ENCODE measurements around the gene VWF. TPM values are rescaled to one million over a fixed set of nuclear protein-coding genes. Genes with fewer than 3 reads are reported as not detected.
"Not testable (repeated sequence)": the region's sequence is repeated elsewhere in the genome, so short reads cannot be mapped to it uniquely, and the experiment has no call there.

The VWF gene
- total RNA-seq, 1 donor from 2014 or later: 0.06 TPM

DNA sequence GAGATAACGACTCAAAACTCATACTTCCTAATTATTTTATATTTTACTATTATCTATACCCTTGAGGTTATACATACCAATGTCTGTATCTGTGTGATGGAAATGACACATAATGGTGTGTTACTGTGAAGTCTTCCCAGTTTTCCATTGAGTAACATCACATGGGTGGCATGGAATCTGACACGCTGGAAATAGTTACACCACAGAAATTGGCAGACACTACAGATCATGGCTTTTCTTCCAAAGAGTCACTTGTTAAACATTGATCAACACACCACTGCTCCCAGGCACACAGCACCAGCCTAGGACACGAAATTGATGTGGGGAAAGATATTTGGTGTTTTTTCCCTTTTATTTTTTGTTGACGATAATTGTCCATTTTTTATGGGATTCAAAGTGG lies 33.0 kb upstream of the VWF start:
- TF ChIP-seq, protein P1, sequence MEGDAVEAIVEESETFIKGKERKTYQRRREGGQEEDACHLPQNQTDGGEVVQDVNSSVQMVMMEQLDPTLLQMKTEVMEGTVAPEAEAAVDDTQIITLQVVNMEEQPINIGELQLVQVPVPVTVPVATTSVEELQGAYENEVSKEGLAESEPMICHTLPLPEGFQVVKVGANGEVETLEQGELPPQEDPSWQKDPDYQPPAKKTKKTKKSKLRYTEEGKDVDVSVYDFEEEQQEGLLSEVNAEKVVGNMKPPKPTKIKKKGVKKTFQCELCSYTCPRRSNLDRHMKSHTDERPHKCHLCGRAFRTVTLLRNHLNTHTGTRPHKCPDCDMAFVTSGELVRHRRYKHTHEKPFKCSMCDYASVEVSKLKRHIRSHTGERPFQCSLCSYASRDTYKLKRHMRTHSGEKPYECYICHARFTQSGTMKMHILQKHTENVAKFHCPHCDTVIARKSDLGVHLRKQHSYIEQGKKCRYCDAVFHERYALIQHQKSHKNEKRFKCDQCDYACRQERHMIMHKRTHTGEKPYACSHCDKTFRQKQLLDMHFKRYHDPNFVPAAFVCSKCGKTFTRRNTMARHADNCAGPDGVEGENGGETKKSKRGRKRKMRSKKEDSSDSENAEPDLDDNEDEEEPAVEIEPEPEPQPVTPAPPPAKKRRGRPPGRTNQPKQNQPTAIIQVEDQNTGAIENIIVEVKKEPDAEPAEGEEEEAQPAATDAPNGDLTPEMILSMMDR (conservative IDR thresholded peaks at IDR 0.05; ENCODE audit: low read depth, low read length): no peak
- DNase-seq (ENCODE audit: low read depth): no peak
- no peak overlapping the region for H3K4me3 ChIP-seq (ENCODE audit: low read depth, low read length)

GRCh38 chr12:6154730-6155459 lies 30.4 kb upstream of the VWF start:
- TF ChIP-seq, protein P1 (conservative IDR thresholded peaks at IDR 0.05; ENCODE audit: low read depth, low read length): no peak
- no peak overlapping the region for H3K4me3 ChIP-seq (ENCODE audit: low read depth, low read length)
- DNase-seq (ENCODE audit: low read depth): no peak

GRCh38 chr12:6148722-6149121 lies 24.3 kb upstream of the VWF start:
- not testable (repeated sequence) for H3K4me3 ChIP-seq (ENCODE audit: low read depth, low read length); DNase-seq (ENCODE audit: low read depth)

DNA sequence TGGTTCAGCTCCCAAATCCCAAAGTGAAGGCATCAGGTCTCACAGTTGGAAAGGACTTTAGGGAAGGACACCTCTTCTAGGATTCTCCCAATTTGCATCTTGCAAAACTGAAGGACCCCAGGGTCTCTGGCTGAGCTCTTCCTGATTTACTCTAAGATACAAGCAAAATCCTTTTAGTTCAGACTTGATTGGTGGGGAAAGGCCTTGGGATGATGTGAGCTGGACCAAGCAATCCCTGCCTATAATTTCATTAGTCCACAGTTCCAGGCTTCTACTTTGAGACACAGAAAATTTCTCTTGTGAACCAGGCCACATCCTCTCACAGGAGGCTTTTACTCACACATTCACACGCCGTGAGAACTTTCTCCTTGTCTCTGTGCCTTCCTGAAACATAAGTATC lies 23.6 kb upstream of the VWF start:
- DNase-seq (ENCODE audit: low read depth): no peak
- H3K4me3 ChIP-seq (ENCODE audit: low read depth, low read length): no peak overlapping the region
- TF ChIP-seq, protein P1 (conservative IDR thresholded peaks at IDR 0.05; ENCODE audit: low read depth, low read length): no peak

DNA sequence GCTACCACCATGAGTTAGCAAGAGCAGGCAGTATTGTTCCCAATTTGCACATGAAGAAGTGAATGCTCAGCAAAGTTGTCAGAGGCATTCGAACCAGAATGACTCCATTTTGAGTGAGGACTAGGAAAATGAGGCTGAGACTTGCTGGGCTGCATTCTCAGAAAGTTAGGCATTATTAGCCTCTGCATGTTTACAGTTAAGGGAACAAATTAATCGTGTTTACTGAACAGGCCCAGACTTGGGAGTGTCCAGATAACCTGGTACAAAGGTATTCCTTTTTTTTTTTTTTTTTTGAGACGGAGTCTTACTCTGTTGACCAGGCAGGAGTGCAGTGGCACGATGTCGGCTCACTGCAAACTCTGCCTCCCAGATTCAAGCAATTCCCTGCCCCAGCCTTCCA lies 22.5 kb upstream of the VWF start:
- H3K4me3 ChIP-seq (ENCODE audit: low read depth, low read length): no peak overlapping the region
- TF ChIP-seq, protein P1 (conservative IDR thresholded peaks at IDR 0.05; ENCODE audit: low read depth, low read length): no peak
- DNase-seq (ENCODE audit: low read depth): no peak

DNA sequence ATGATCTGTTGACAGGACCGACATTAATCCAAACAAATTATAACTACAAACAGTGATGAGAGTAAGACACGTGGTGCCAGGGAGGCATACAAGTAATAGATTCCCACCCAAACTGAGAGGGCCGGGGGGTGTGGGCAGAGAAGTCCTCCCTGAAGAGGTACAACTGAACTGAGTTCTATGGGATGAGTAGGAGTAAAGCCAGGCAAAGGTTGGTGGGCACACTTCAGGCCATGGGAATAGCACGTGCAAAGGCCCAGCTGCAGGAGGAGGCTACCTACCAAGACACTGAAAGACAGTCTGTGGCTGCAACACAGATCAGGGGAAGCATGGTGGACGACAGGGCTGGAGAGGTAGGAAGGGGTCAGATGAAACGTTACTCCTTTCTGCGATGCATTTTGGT lies 22.0 kb upstream of the VWF start:
- TF ChIP-seq, protein P1 (conservative IDR thresholded peaks at IDR 0.05; ENCODE audit: low read depth, low read length): no peak
- DNase-seq (ENCODE audit: low read depth): no peak
- no peak overlapping the region for H3K4me3 ChIP-seq (ENCODE audit: low read depth, low read length)

DNA sequence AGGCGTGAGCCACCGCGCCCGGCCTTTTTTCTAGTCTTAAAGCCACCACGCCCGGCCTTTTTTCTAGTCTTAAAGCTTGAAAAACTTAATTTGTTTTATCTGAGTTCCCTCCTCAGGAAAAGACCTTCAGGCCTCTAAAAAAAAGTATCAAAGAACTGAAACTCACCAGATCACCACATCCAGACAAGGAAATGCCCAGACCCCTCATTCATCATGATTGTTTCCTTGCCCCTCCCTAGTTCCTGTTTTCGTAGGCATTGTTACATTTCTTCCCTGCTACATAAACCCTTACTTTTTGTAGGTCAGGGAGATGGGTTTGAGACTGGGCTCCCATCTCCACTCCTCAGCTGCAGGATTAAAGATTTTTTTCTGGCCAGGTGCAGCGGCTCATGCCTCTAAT lies 21.1 kb upstream of the VWF start:
- no peak overlapping the region for H3K4me3 ChIP-seq (ENCODE audit: low read depth, low read length)
- TF ChIP-seq, protein P1 (conservative IDR thresholded peaks at IDR 0.05; ENCODE audit: low read depth, low read length): no peak
- no peak for DNase-seq (ENCODE audit: low read depth)

Measured in epithelial cell of proximal tubule (primary cell).